ENCODE results near the gene CRTAP.
"Not testable (repeated sequence)": the region's sequence is repeated elsewhere in the genome, so short reads cannot be mapped to it uniquely, and the experiment has no call there.

The CRTAP gene

GRCh38 chr3:33113772-33114621 lies at the start of gene CRTAP:
TSS of gene CRTAP (plus strand) at chr3:33114014. CDS start at chr3:33114078, 64 bp downstream.
- peak; percentile 84 for DNase-seq (ENCODE audit: extremely low spot score)
- POLR2A ChIA-PET = no interaction called here
- TF ChIP-seq CTCF (IDR thresholded peaks at IDR 0.05; ENCODE audit: control extremely low read depth, extremely low read depth, low read depth, missing control alignments) = no peak
- CTCF ChIA-PET = interaction anchor here (12.7 kb wide), 1 partner anchor 19 kb away, joined by 116 read pairs; no protein-coding TSS in a partner anchor

- POLR2A ChIA-PET = no interaction called here
- CTCF ChIA-PET = interaction anchor here (1.0 to 7.8 kb wide), 2 partner anchors 9 to 116 kb away, joined by 4 to 58 read pairs; no protein-coding TSS in a partner anchor
- DNase-seq (ENCODE audit: extremely low spot score) = no peak
- TF ChIP-seq CTCF (IDR thresholded peaks at IDR 0.05; ENCODE audit: control extremely low read depth, extremely low read depth, low read depth, missing control alignments) = peak; percentile 46
Measured at GRCh38 chr3:33064929-33065328, 48.9 kb upstream of the CRTAP start.

GRCh38 chr3:33067484-33067883 lies 46.3 kb upstream of the CRTAP start:
- CTCF ChIA-PET = interaction anchor here (0.9 to 5.4 kb wide), 2 partner anchors 50 to 119 kb away, joined by 3 to 40 read pairs; no protein-coding TSS in a partner anchor
- no peak for TF ChIP-seq CTCF (IDR thresholded peaks at IDR 0.05; ENCODE audit: control extremely low read depth, extremely low read depth, low read depth, missing control alignments)
- POLR2A ChIA-PET = no interaction called here
- DNase-seq (ENCODE audit: extremely low spot score) = no peak

- POLR2A ChIA-PET; DNase-seq (ENCODE audit: extremely low spot score): not testable (repeated sequence)
- CTCF ChIA-PET = interaction anchor here (0.7 to 5.4 kb wide), 11 partner anchors 9 to 122 kb away, joined by 3 to 40 read pairs (median 4); no protein-coding TSS in a partner anchor
Measured at GRCh38 chr3:33069862-33070261, 44.0 kb upstream of the CRTAP start.

GRCh38 chr3:33071181-33071580 lies 42.6 kb upstream of the CRTAP start:
- CTCF ChIA-PET = interaction anchor here (0.7 to 5.4 kb wide), 6 partner anchors 8 to 123 kb away, joined by 3 to 40 read pairs (median 3); no protein-coding TSS in a partner anchor
- POLR2A ChIA-PET = no interaction called here
- no peak for TF ChIP-seq CTCF (IDR thresholded peaks at IDR 0.05; ENCODE audit: control extremely low read depth, extremely low read depth, low read depth, missing control alignments)
- DNase-seq (ENCODE audit: extremely low spot score) = no peak

- ChIA-PET CTCF (interaction anchor here (0.7 to 4.8 kb wide), 6 partner anchors 8 to 123 kb away, joined by 3 to 137 read pairs (median 4); partner anchors contain the start of gene CCR4), POLR2A (no interaction called here)
- DNase-seq (ENCODE audit: extremely low spot score) = no peak
- TF ChIP-seq CTCF (IDR thresholded peaks at IDR 0.05; ENCODE audit: control extremely low read depth, extremely low read depth, low read depth, missing control alignments) = no peak
Measured at GRCh38 chr3:33071946-33072345, 41.9 kb upstream of the CRTAP start.

Data from GM10248 (cell line).